Measurements from ENCODE around the gene HRAS. TPM values are rescaled to one million over a fixed set of nuclear protein-coding genes. Genes with fewer than 3 reads are reported as not detected.

HRAS gene
- total RNA-seq, 2 donors from 2014 or later, result 31.7 to 48.1 TPM

- peaks cover 18% of the 10 kb centered on the region for H3K36me3 ChIP-seq
Measured at GRCh38 chr11:512761-513595, 22.4 kb downstream of the HRAS start.

GRCh38 chr11:508956-509355, 26.4 kb downstream of the HRAS start:
- H3K36me3 ChIP-seq, result peaks cover 18% of the 10 kb centered on the region

More at GRCh38 chr11:512761-513595, 22.4 kb downstream of the HRAS start:
- Histone ChIP-seq H3K9me3 (no peaks in the 10 kb centered on the region), H3K27ac (no peak overlapping the region), H3K4me3 (no peak overlapping the region), H3K4me1 (peaks cover 0 to 2% of the 10 kb centered on the region in 2 donors), H3K27me3 (no peaks in the 10 kb centered on the region)
- no peak for TF ChIP-seq CTCF (IDR thresholded peaks at IDR 0.05)
- DNase-seq (ENCODE audit: low spot score), result no peak

GRCh38 chr11:507727-508515, 27.5 kb downstream of the HRAS start:
- H3K27ac ChIP-seq, result peak overlapping the region; percentile 100
- no peak for DNase-seq (ENCODE audit: low spot score)
- peaks cover 0 to 42% of the 10 kb centered on the region in 2 donors for H3K4me1 ChIP-seq

More at GRCh38 chr11:508956-509355, 26.4 kb downstream of the HRAS start:
- no peak overlapping the region for H3K4me3 ChIP-seq
- no peak for TF ChIP-seq CTCF (IDR thresholded peaks at IDR 0.05)
- H3K27me3 ChIP-seq, result no peaks in the 10 kb centered on the region
- DNase-seq (ENCODE audit: low spot score), result no peak
- no peaks in the 10 kb centered on the region for H3K9me3 ChIP-seq
- H3K4me1 ChIP-seq, result peaks cover 0 to 31% of the 10 kb centered on the region in 2 donors
- H3K27ac ChIP-seq, result no peak overlapping the region

GRCh38 chr11:506995-507726, 28.2 kb downstream of the HRAS start, which contains the start of gene RNH1:
Gene RNH1 (minus strand): TSS chr11:507242. CDS start chr11:502162, 5,080 bp downstream.
- Histone ChIP-seq H3K36me3 (peaks cover 18% of the 10 kb centered on the region), H3K4me1 (peaks cover 0 to 49% of the 10 kb centered on the region in 2 donors), H3K27ac (peak within 1 kb of the TSS; percentile 100), H3K9me3 (no peaks in the 10 kb centered on the region), H3K27me3 (no peaks in the 10 kb centered on the region), H3K4me3 (peak within 1 kb of the TSS; percentile 79 to 95)
- DNase-seq (ENCODE audit: low spot score), result peak; percentile 98
- peak in 1 of 2 donors; percentile 19 for TF ChIP-seq CTCF (IDR thresholded peaks at IDR 0.05)

More at GRCh38 chr11:507727-508515, 27.5 kb downstream of the HRAS start:
- Histone ChIP-seq H3K36me3 (peaks cover 18% of the 10 kb centered on the region), H3K9me3 (no peaks in the 10 kb centered on the region), H3K27me3 (no peaks in the 10 kb centered on the region), H3K4me3 (peak overlapping the region; percentile 79 to 95)
- TF ChIP-seq CTCF (IDR thresholded peaks at IDR 0.05), result no peak

- no peak for TF ChIP-seq CTCF (IDR thresholded peaks at IDR 0.05)
- Histone ChIP-seq H3K9me3 (no peaks in the 10 kb centered on the region), H3K4me3 (peak overlapping the region; percentile 79 to 95), H3K27ac (peak overlapping the region; percentile 100), H3K27me3 (no peaks in the 10 kb centered on the region), H3K36me3 (peaks cover 23% of the 10 kb centered on the region), H3K4me1 (peaks cover 0 to 57% of the 10 kb centered on the region in 2 donors)
- DNase-seq (ENCODE audit: low spot score), result peak; percentile 97
Measured at GRCh38 chr11:506238-506994, 29.0 kb downstream of the HRAS start.

Measured in right atrium auricular region (tissue), 2 donors.